Transverse colon (tissue), 4 donors: ENCODE results near the gene MOBP. TPM values are rescaled to one million over a fixed set of nuclear protein-coding genes. Genes with fewer than 3 reads are reported as not detected.
A peak's percentile ranks its signal among the peaks of the same experiment; 100 is the strongest.

Source experiments
- DNase-seq: peaks from one replicate; pipeline ENCODE4 v3.0.0-alpha.2; 2019
- H3K27ac ChIP-seq, 4 donors: fragments of 200-600 bp; sonication (generic); 2 replicates each; pipeline ENCODE4 v1.5.1; 2016 to 2018; ENCODE audit warnings: inconsistent platforms in 4 of 4
- H3K27me3 ChIP-seq: fragments of 200-600 bp; sonication (generic); 2 replicates; pipeline ENCODE4 v1.5.1; 2017; ENCODE audit warnings: inconsistent platforms
- H3K36me3 ChIP-seq, 4 donors: fragments of 200-600 bp; sonication (generic); 2 replicates each; pipeline ENCODE4 v1.5.1; 2017 to 2019; ENCODE audit warnings: inconsistent platforms in 4 of 4
- H3K4me1 ChIP-seq, 4 donors: fragments of 200-600 bp; sonication (generic); 2 replicates each; pipeline ENCODE4 v1.5.1; 2017 to 2020; ENCODE audit warnings: inconsistent platforms in 4 of 4
- H3K4me3 ChIP-seq, 4 donors: fragments of 200-600 bp; sonication (generic); 1 replicate in 1 of 4; 2 replicates in 3 of 4; pipeline versions ENCODE4 v1.5.1 to v1.6.1; 2017 to 2019; ENCODE audit warnings: inconsistent platforms in 4 of 4
- H3K9me3 ChIP-seq, 2 donors: fragments of 200-600 bp; sonication (generic); 2 replicates each; pipeline ENCODE4 v1.5.1; 2017 to 2019; ENCODE audit warnings: inconsistent platforms in 2 of 2
- CTCF ChIP-seq, 5 experiments: fragments of 200-600 bp in 3 of 5; fragments of 450-650 bp in 2 of 5; sonication (generic) in 3 of 5; IDR thresholded peaks; 1 replicate in 2 of 5; 2 replicates in 3 of 5; pipeline ENCODE4 v1.5.1; 2016 to 2017; ENCODE audit warnings: antibody characterized with exemption in 5 of 5, inconsistent platforms in 3 of 5, mild to moderate bottlenecking in 2 of 5, moderate library complexity in 1 of 5
- EP300 ChIP-seq: sonication (generic); formaldehyde crosslinking; IDR thresholded peaks from one replicate; pipeline ENCODE4 v1.6.1; 2017; ENCODE audit warnings: antibody characterized with exemption, low read depth
- POLR2A ChIP-seq: fragments of 450-650 bp; IDR thresholded peaks from one replicate; pipeline ENCODE4 v1.6.1; 2016; ENCODE audit warnings: antibody characterized with exemption, mild to moderate bottlenecking, moderate library complexity
- POLR2AphosphoS5 ChIP-seq, 3 donors: sonication (generic); formaldehyde crosslinking; IDR thresholded peaks; one replicate each; pipeline ENCODE4 v1.6.1; 2016; ENCODE audit warnings: antibody characterized with exemption in 3 of 3
- WGBS, 2 donors: methylation state at CpG; one replicate each; pipeline ENCODE4 v1.1.5; 2018; ENCODE audit warnings: low coverage in 1 of 2; 5-methylcytosine and 5-hydroxymethylcytosine counted together
- in situ Hi-C, 4 donors: fragments of 200-750 bp; cut with MboI; loops; one replicate each; pipeline versions ENCODE4 v1.15.0 to v1.15.1; 2017; ENCODE audit warnings: low sequenced_read_pairs in 3 of 4, low pct_ligation_motif_present in 1 of 4, low pct_unique_long_range_greater_than_20kb in 1 of 4
- intact Hi-C: fragments of 100-400 bp; cut with DNase I; formaldehyde crosslinking; loops from one replicate; pipeline ENCODE4 v1.15.1; 2023; ENCODE audit warnings: low total_unique reads
- total RNA-seq, 4 donors: library from RNA; depleted of rRNA; stranded (reverse); fragments of >200 nt; gene quantifications; one replicate each; pipeline ENCODE4 v1.1.0, GENCODE V29; 2016

Gene MOBP
- total RNA-seq, 4 donors from 2014 or later: 0.27 to 5.2 (median 1.3) TPM; not detected in 1

- H3K4me3 ChIP-seq: no peak overlapping the region
- intact Hi-C loops (no loop called here), in situ Hi-C loops (loop anchor here in 2 of 4 donors (10.0 kb wide), 2 partner anchors 49 to 59 kb away; no protein-coding TSS in a partner anchor)
- no peak for DNase-seq
- peaks cover 0 to 14% (median 8%) of the 10 kb centered on the region in 4 donors for H3K4me1 ChIP-seq
- H3K9me3 ChIP-seq: no peaks in the 10 kb centered on the region
- no peaks in the 10 kb centered on the region for H3K36me3 ChIP-seq
- no peak overlapping the region for H3K27ac ChIP-seq
- no peak for TF ChIP-seq CTCF (IDR thresholded peaks at IDR 0.05)
- TF ChIP-seq EP300: no peak
- no peak for TF ChIP-seq POLR2AphosphoS5 (IDR thresholded peaks at IDR 0.05)
- no peak for TF ChIP-seq POLR2A
- WGBS, 2 donors: 69 to 87% methylated on average over 2 of the region's 2 CpGs
- no peaks in the 10 kb centered on the region for H3K27me3 ChIP-seq
Measured at GRCh38 chr3:39445927-39446326, 21.6 kb upstream of the MOBP start.

- in situ Hi-C loops (loop anchor here in 2 of 4 donors (10.0 kb wide), 2 partner anchors 48 to 58 kb away; no protein-coding TSS in a partner anchor), intact Hi-C loops (no loop called here)
- H3K4me1 ChIP-seq: peaks cover 0 to 14% (median 8%) of the 10 kb centered on the region in 4 donors
- 79 to 88% methylated on average over 2 of the region's 2 CpGs for WGBS, 2 donors
- no peaks in the 10 kb centered on the region for H3K9me3 ChIP-seq
- no peak overlapping the region for H3K4me3 ChIP-seq
- no peak overlapping the region for H3K27ac ChIP-seq
- no peak for DNase-seq
- H3K36me3 ChIP-seq: no peaks in the 10 kb centered on the region
- H3K27me3 ChIP-seq: no peaks in the 10 kb centered on the region
- TF ChIP-seq POLR2A: no peak
- no peak for TF ChIP-seq CTCF (IDR thresholded peaks at IDR 0.05)
- no peak for TF ChIP-seq POLR2AphosphoS5 (IDR thresholded peaks at IDR 0.05)
- no peak for TF ChIP-seq EP300
Measured at GRCh38 chr3:39446444-39446843, 21.0 kb upstream of the MOBP start.

GRCh38 chr3:39447637-39448483 is 19.6 kb upstream of the MOBP start:
- TF ChIP-seq POLR2AphosphoS5 (IDR thresholded peaks at IDR 0.05): no peak
- peak; percentile 85 to 92 (median 87) for TF ChIP-seq CTCF (IDR thresholded peaks at IDR 0.05)
- in situ Hi-C loops: loop anchor here in 2 of 4 donors (10.0 kb wide), 2 partner anchors 47 to 57 kb away; no protein-coding TSS in a partner anchor
- Histone ChIP-seq H3K4me3 (no peak overlapping the region), H3K9me3 (no peaks in the 10 kb centered on the region), H3K27me3 (no peaks in the 10 kb centered on the region), H3K36me3 (no peaks in the 10 kb centered on the region), H3K4me1 (peaks cover 0 to 21% (median 10%) of the 10 kb centered on the region in 4 donors), H3K27ac (peak overlapping the region; percentile 72 to 84 (median 75))
- intact Hi-C loops: no loop called here
- DNase-seq: peak; percentile 77
- 21 to 27% methylated on average over 6 to 13 of the region's 13 CpGs for WGBS, 2 donors

- H3K36me3 ChIP-seq: no peaks in the 10 kb centered on the region
- peak; percentile 38 for DNase-seq
- intact Hi-C loops: no loop called here
- TF ChIP-seq POLR2A (no peak), CTCF (IDR thresholded peaks at IDR 0.05) (no peak), POLR2AphosphoS5 (IDR thresholded peaks at IDR 0.05) (no peak), EP300 (no peak)
- no peak overlapping the region for H3K4me3 ChIP-seq
- in situ Hi-C loops: loop anchor here in 2 of 4 donors (10.0 kb wide), 2 partner anchors 46 to 56 kb away; no protein-coding TSS in a partner anchor
- H3K4me1 ChIP-seq: peaks cover 0 to 30% (median 13%) of the 10 kb centered on the region in 4 donors
- 28 to 50% methylated on average over 5 to 10 of the region's 10 CpGs for WGBS, 2 donors
- H3K9me3 ChIP-seq: no peaks in the 10 kb centered on the region
- no peaks in the 10 kb centered on the region for H3K27me3 ChIP-seq
- H3K27ac ChIP-seq: peak overlapping the region; percentile 72 to 84 (median 75)
Measured at GRCh38 chr3:39448506-39449233, 18.8 kb upstream of the MOBP start.
